ENCODE measurements around the gene AGPAT2. TPM values are rescaled to one million over a fixed set of nuclear protein-coding genes. Genes with fewer than 3 reads are reported as not detected.

AGPAT2 gene
- total RNA-seq, 1 experiment from 2014 or later, result 124 TPM

DNA sequence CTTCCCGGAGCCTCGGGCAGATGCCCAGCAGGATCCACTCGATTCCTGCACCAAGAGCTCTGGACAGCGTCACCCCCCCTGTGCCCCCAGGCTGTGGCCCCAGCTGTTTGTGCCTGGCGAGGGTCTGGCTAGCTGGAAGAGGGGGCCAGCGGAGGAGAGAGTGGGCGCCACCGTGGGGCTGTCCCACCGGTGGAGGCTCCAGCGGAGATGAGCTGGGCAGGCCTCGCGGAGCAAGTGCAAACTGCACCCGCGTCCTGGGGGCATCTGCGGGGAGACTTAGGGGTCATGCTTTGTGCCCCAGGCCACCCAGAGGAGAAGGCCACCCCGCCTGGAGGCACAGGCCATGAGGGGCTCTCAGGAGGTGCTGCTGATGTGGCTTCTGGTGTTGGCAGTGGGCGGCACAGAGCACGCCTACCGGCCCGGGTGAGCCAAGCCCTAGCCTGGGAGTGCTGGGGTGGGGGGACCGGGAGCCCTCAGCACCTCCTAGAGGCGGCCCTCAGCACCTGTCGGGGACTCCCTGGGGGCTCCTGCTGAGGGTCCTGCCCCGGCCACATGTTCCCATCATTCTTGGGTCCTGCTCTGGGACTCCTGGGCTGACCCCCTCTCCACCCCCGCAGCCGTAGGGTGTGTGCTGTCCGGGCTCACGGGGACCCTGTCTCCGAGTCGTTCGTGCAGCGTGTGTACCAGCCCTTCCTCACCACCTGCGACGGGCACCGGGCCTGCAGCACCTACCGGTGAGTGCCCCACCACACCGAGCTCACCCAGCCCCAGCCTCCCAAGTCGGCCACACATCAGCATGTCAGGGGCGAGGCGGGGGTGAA, 19.1 kb downstream of the AGPAT2 start:
- no peak for DNase-seq
- POLR2A ChIA-PET (ENCODE audit: unreplicated experiment), result interaction anchor here (0.6 kb wide), 1 partner anchor 117 kb away, joined by 4 read pairs; no protein-coding TSS in a partner anchor
- Histone ChIP-seq H3K9me2 (ENCODE audit: insufficient read depth) (no peaks in the 10 kb centered on the region), H3K36me3 (ENCODE audit: low read depth) (no peaks in the 10 kb centered on the region), H3K27me3 (ENCODE audit: insufficient read depth, low read depth) (no peaks in the 10 kb centered on the region), H3K27ac (no peak overlapping the region), H3K79me2 (ENCODE audit: low read depth) (no peaks in the 10 kb centered on the region), H3K4me3 (no peak overlapping the region), H4K20me1 (ENCODE audit: insufficient read depth) (no peaks in the 10 kb centered on the region), H3K9me3 (ENCODE audit: insufficient read depth, low read depth) (no peaks in the 10 kb centered on the region), H3K4me1 (replicated peaks; ENCODE audit: insufficient read depth) (no peaks in the 10 kb centered on the region), H2AFZ (no peak overlapping the region), H3F3A (ENCODE audit: insufficient read depth, low read depth) (peaks cover 15% of the 10 kb centered on the region; the same call in 1 of the 2 replicates), H3K4me2 (no peak overlapping the region)
- no TSS peak for BruUV-seq (replicated peaks)
- TF ChIP-seq EZH2 (IDR thresholded peaks at IDR 0.05; ENCODE audit: low read depth), result no peak
- TF ChIP-seq, protein P1, sequence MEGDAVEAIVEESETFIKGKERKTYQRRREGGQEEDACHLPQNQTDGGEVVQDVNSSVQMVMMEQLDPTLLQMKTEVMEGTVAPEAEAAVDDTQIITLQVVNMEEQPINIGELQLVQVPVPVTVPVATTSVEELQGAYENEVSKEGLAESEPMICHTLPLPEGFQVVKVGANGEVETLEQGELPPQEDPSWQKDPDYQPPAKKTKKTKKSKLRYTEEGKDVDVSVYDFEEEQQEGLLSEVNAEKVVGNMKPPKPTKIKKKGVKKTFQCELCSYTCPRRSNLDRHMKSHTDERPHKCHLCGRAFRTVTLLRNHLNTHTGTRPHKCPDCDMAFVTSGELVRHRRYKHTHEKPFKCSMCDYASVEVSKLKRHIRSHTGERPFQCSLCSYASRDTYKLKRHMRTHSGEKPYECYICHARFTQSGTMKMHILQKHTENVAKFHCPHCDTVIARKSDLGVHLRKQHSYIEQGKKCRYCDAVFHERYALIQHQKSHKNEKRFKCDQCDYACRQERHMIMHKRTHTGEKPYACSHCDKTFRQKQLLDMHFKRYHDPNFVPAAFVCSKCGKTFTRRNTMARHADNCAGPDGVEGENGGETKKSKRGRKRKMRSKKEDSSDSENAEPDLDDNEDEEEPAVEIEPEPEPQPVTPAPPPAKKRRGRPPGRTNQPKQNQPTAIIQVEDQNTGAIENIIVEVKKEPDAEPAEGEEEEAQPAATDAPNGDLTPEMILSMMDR (conservative IDR thresholded peaks at IDR 0.05), result no peak
- CTCF ChIA-PET, result interaction anchor here (0.5 to 0.7 kb wide), 2 partner anchors 41 to 553 kb away, joined by 3 read pairs; no protein-coding TSS in a partner anchor
- intact Hi-C loops (cut with micrococcal nuclease; ENCODE audit: unreplicated experiment), result no loop called here

DNA sequence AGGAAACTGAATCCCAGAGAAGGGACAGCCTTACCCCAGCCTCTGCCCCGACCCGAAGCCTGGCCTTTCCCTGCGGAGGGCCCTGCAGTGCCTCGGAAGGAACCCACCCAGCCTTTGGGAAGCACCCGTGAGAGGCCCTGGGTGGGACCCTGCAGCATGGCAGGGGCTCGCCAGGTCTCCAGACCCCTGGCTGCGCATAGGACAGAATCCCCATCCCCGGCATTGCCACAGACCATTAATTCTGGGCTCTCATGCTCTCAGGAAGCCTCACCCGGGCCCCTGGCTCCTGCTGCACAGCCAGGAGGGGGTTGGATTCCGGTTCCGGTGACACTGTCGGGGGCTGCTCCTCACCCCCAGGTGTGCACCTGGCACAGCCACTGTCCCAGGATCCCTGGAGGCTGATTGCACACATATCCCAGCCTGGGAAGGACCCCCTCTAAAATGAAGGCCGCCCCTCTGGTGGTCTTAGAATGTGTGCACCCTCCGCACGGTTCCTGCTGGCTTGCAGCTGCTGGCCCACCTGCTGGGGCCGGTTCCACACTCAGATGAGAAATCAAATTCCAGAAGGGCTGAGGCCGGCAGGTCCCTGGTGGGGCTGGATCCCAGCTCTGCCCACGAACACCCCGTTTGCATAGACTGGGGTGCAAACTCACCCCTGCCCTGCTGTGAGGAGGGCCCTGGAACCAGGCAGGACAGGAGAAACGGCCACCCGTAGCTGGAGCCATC, 19.9 kb downstream of the AGPAT2 start:
- ChIA-PET CTCF (interaction anchor here (0.5 kb wide), 1 partner anchor 41 kb away, joined by 3 read pairs; no protein-coding TSS in a partner anchor), POLR2A (ENCODE audit: unreplicated experiment) (no interaction called here)
- Histone ChIP-seq H4K20me1 (ENCODE audit: insufficient read depth) (no peaks in the 10 kb centered on the region), H3K27ac (no peak overlapping the region), H3F3A (ENCODE audit: insufficient read depth, low read depth) (peaks cover 11% of the 10 kb centered on the region; the same call in 1 of the 2 replicates), H3K4me2 (no peak overlapping the region), H3K4me1 (replicated peaks; ENCODE audit: insufficient read depth) (no peaks in the 10 kb centered on the region), H3K27me3 (ENCODE audit: insufficient read depth, low read depth) (no peaks in the 10 kb centered on the region), H3K4me3 (no peak overlapping the region), H3K9me2 (ENCODE audit: insufficient read depth) (no peaks in the 10 kb centered on the region), H3K9me3 (ENCODE audit: insufficient read depth, low read depth) (no peaks in the 10 kb centered on the region), H2AFZ (no peak overlapping the region), H3K36me3 (ENCODE audit: low read depth) (no peaks in the 10 kb centered on the region), H3K79me2 (ENCODE audit: low read depth) (no peaks in the 10 kb centered on the region)
- BruUV-seq (replicated peaks), result TSS peak; percentile 30
- intact Hi-C loops (cut with micrococcal nuclease; ENCODE audit: unreplicated experiment), result no loop called here
- no peak for DNase-seq
- no peak for TF ChIP-seq EZH2 (IDR thresholded peaks at IDR 0.05; ENCODE audit: low read depth)
- TF ChIP-seq, protein P1 (conservative IDR thresholded peaks at IDR 0.05), result no peak

DNA sequence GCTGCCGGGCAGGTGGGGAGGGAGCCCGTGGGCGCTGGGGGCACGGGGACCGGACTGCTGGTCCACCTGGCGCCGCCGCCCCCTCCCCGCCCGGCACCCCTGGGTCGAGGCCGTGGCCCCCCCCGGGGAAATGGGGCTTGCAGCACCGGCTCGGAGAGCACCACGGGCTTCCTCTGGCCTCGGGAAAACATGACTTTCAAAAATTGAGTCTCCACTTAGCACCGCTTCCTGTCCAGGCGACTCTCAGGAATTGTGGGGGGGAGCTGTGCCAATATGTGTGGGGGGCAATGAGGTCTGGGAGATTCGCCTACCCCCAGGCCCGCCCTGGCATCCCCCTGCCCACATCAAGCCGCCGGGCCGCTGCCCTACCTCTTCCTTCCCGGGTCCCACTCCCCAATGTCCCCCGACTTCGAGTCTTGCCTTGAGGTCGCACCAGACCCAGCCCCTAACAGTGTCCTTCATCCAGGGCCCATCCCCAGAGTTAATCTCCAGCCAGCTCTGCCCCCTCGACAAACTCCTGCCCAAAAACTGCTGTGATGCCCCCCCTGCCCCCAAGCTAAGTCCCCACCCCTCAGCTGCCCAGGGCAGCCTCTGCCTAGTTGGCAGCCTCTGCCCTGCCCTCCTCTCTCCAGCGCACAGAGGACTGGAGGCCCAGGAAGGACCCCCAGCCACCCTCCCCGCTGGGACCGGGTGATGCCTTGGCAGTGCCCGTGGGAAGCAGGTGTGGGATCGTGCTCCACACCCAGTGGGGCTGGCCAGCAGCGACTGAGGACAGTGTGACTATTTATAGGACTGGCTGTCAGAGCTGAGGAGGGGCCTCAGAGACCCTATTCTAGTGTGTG, 20.7 kb downstream of the AGPAT2 start:
- Histone ChIP-seq H3K79me2 (ENCODE audit: low read depth) (no peaks in the 10 kb centered on the region), H3K4me1 (replicated peaks; ENCODE audit: insufficient read depth) (no peaks in the 10 kb centered on the region), H3K9me3 (ENCODE audit: insufficient read depth, low read depth) (no peaks in the 10 kb centered on the region), H3K27ac (no peak overlapping the region), H4K20me1 (ENCODE audit: insufficient read depth) (no peaks in the 10 kb centered on the region), H3K27me3 (ENCODE audit: insufficient read depth, low read depth) (no peaks in the 10 kb centered on the region), H2AFZ (no peak overlapping the region), H3K4me3 (peak overlapping the region; percentile 48; the same call in 1 of the 2 replicates), H3K9me2 (ENCODE audit: insufficient read depth) (no peaks in the 10 kb centered on the region), H3K4me2 (peak overlapping the region; percentile 70), H3F3A (ENCODE audit: insufficient read depth, low read depth) (peaks cover 11% of the 10 kb centered on the region; the same call in 1 of the 2 replicates), H3K36me3 (ENCODE audit: low read depth) (no peaks in the 10 kb centered on the region)
- DNase-seq, result no peak
- intact Hi-C loops (cut with micrococcal nuclease; ENCODE audit: unreplicated experiment), result no loop called here
- no peak for TF ChIP-seq EZH2 (IDR thresholded peaks at IDR 0.05; ENCODE audit: low read depth)
- TF ChIP-seq, protein P1 (conservative IDR thresholded peaks at IDR 0.05), result no peak
- POLR2A ChIA-PET (ENCODE audit: unreplicated experiment), result no interaction called here
- BruUV-seq (replicated peaks), result no TSS peak
- CTCF ChIA-PET, result interaction anchor here (0.6 kb wide), 1 partner anchor 183 kb away, joined by 10 read pairs; no protein-coding TSS in a partner anchor
